OCI-LY3 (cell line): ENCODE results near the gene STK26.

Experiments used
- CTCF ChIP-seq: fragments of 200-600, 300-600 bp; sonication (generic); IDR thresholded peaks from 2 replicates; pipeline ENCODE4 v1.5.1; 2014; ENCODE audit warnings: antibody characterized with exemption, low read length, low read depth
- EZH2phosphoT487 ChIP-seq: fragments of 200-600 bp; shearing (Covaris generic); IDR thresholded peaks from 2 replicates; pipeline ENCODE4 v1.6.1; 2018; ENCODE audit warnings: antibody characterized with exemption, mixed run types, low read depth

GRCh38 chrX:132022198-132022966 is 720 bp upstream of the STK26 start:
- TF ChIP-seq CTCF (peak; percentile 59), EZH2phosphoT487 (no peak)
